Activated B cell treated with CpG ODN at 0.5 μM for 24 hours (primary cell): ENCODE results near the gene ZBTB44. TPM values are rescaled to one million over a fixed set of nuclear protein-coding genes. Genes with fewer than 3 reads are reported as not detected.
"Not testable (repeated sequence)": the region's sequence is repeated elsewhere in the genome, so short reads cannot be mapped to it uniquely, and the experiment has no call there.

Source experiments
- ATAC-seq: fragments of 200-7000 bp; cut with Tn5 transposase; one replicate; pipeline ENCODE4 v1.10.0; 2021; ENCODE audit warnings: low read depth, mild to moderate bottlenecking, moderate library complexity
- CTCF ChIA-PET: fragments of 350-600 bp; sonication (Branson Sonifier 250); formaldehyde crosslinking; loops from one replicate; lab custom pipeline; 2021; ENCODE audit warnings: antibody characterized with exemption; lab: Charles Lee
- POLR2A ChIA-PET: fragments of 350-600 bp; sonication (Branson Sonifier 250); formaldehyde crosslinking; loops from one replicate; lab custom pipeline; 2021; ENCODE audit warnings: antibody characterized with exemption; lab: Charles Lee
- DNase-seq: peaks from one replicate; pipeline ENCODE4 v3.0.0; 2022
- H3K27ac Mint-ChIP-seq: one replicate; pipeline ENCODE4 v1.8.0; 2020; ENCODE audit warnings: mixed read lengths
- H3K27me3 Mint-ChIP-seq: one replicate; pipeline ENCODE4 v1.8.0; 2021; ENCODE audit warnings: mixed read lengths
- H3K36me3 Mint-ChIP-seq: one replicate; pipeline ENCODE4 v1.8.0; 2021; ENCODE audit warnings: low read depth, mixed read lengths
- H3K4me1 Mint-ChIP-seq: one replicate; pipeline ENCODE4 v1.8.0; 2021; ENCODE audit warnings: mixed read lengths
- H3K4me3 Mint-ChIP-seq: one replicate; pipeline ENCODE4 v1.8.0; 2020; ENCODE audit warnings: mild to moderate bottlenecking, mixed read lengths
- H3K9me3 Mint-ChIP-seq: one replicate; pipeline ENCODE4 v1.8.0; 2020; ENCODE audit warnings: mixed read lengths
- intact Hi-C: fragments of 100-400 bp; cut with micrococcal nuclease; formaldehyde crosslinking; loops from one replicate; pipeline ENCODE4 v1.15.1; 2024
- total RNA-seq: library from RNA; stranded (reverse); gene quantifications from 2 replicates; pipeline ENCODE4 v1.2.3, GENCODE V29; 2022
- TF ChIP-seq, protein P1 (sequence below): fragments of 200-600 bp; IDR thresholded peaks from one replicate; pipeline ENCODE4 v1.8.0; 2022; ENCODE audit warnings: antibody characterized with exemption, mild to moderate bottlenecking

ZBTB44 gene
- total RNA-seq, 1 donor from 2014 or later, result 61.5 TPM

GRCh38 chr11:130198964-130199363 lies 115.8 kb downstream of the ZBTB44 start:
- intact Hi-C loops, result no loop called here

DNA sequence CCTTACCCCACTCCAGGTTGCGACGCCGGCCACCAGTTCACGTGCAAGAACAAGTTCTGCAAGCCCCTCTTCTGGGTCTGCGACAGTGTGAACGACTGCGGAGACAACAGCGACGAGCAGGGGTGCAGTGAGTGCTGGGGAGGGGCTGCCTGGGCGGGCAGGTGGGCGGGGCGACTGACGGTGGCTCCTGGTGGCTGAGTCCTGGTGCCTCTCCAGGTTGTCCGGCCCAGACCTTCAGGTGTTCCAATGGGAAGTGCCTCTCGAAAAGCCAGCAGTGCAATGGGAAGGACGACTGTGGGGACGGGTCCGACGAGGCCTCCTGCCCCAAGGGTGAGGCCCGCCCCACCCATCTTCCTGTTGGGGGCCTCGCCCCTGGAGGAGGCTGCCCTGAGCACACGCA lies 116.4 kb downstream of the ZBTB44 start:
- ChIA-PET POLR2A (no interaction called here), CTCF (no interaction called here)
- intact Hi-C loops, result no loop called here
- no peaks in the 10 kb centered on the region for H3K9me3 Mint-ChIP-seq
- H3K27ac Mint-ChIP-seq, result no peak overlapping the region
- TF ChIP-seq, protein P1, sequence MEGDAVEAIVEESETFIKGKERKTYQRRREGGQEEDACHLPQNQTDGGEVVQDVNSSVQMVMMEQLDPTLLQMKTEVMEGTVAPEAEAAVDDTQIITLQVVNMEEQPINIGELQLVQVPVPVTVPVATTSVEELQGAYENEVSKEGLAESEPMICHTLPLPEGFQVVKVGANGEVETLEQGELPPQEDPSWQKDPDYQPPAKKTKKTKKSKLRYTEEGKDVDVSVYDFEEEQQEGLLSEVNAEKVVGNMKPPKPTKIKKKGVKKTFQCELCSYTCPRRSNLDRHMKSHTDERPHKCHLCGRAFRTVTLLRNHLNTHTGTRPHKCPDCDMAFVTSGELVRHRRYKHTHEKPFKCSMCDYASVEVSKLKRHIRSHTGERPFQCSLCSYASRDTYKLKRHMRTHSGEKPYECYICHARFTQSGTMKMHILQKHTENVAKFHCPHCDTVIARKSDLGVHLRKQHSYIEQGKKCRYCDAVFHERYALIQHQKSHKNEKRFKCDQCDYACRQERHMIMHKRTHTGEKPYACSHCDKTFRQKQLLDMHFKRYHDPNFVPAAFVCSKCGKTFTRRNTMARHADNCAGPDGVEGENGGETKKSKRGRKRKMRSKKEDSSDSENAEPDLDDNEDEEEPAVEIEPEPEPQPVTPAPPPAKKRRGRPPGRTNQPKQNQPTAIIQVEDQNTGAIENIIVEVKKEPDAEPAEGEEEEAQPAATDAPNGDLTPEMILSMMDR, result no peak
- H3K4me3 Mint-ChIP-seq, result no peak overlapping the region
- no peak for ATAC-seq
- peaks cover 60% of the 10 kb centered on the region for H3K36me3 Mint-ChIP-seq
- no peak for DNase-seq
- H3K4me1 Mint-ChIP-seq, result peaks cover 21% of the 10 kb centered on the region
- no peaks in the 10 kb centered on the region for H3K27me3 Mint-ChIP-seq

More at GRCh38 chr11:130198964-130199363, 115.8 kb downstream of the ZBTB44 start:
- Mint-ChIP-seq H3K4me1 (peaks cover 27% of the 10 kb centered on the region), H3K27ac (no peak overlapping the region), H3K9me3 (no peaks in the 10 kb centered on the region), H3K4me3 (no peak overlapping the region), H3K36me3 (peaks cover 58% of the 10 kb centered on the region), H3K27me3 (no peaks in the 10 kb centered on the region)
- TF ChIP-seq, protein P1, result no peak
- POLR2A ChIA-PET, result no interaction called here
- CTCF ChIA-PET, result no interaction called here
- no peak for DNase-seq
- ATAC-seq, result no peak

GRCh38 chr11:130197386-130198035 lies 117.2 kb downstream of the ZBTB44 start:
- Mint-ChIP-seq H3K4me3 (no peak overlapping the region), H3K36me3 (peaks cover 63% of the 10 kb centered on the region), H3K27ac (no peak overlapping the region), H3K27me3 (no peaks in the 10 kb centered on the region), H3K4me1 (peaks cover 13% of the 10 kb centered on the region), H3K9me3 (no peaks in the 10 kb centered on the region)
- TF ChIP-seq, protein P1, result no peak
- intact Hi-C loops, result no loop called here
- no peak for DNase-seq
- no peak for ATAC-seq
- ChIA-PET CTCF (interaction anchor here (0.8 kb wide), 1 partner anchor 65 kb away, joined by 3 read pairs; no protein-coding TSS in a partner anchor), POLR2A (no interaction called here)

- ATAC-seq, result no peak
- Mint-ChIP-seq H3K4me1 (no peaks in the 10 kb centered on the region), H3K36me3 (peaks cover 58% of the 10 kb centered on the region), H3K4me3 (no peak overlapping the region), H3K9me3 (no peaks in the 10 kb centered on the region), H3K27ac (no peak overlapping the region), H3K27me3 (no peaks in the 10 kb centered on the region)
- intact Hi-C loops, result no loop called here
- DNase-seq, result no peak
- POLR2A ChIA-PET, result no interaction called here
- TF ChIP-seq, protein P1, result no peak
- CTCF ChIA-PET, result no interaction called here
These were observed 120.3 kb downstream of the ZBTB44 start for GRCh38 chr11:130194241-130195023.

GRCh38 chr11:130193551-130193950 lies 121.2 kb downstream of the ZBTB44 start:
- H3K4me3 Mint-ChIP-seq, H3K4me1 Mint-ChIP-seq, H3K9me3 Mint-ChIP-seq, H3K27me3 Mint-ChIP-seq, ATAC-seq, POLR2A ChIA-PET, H3K27ac Mint-ChIP-seq, DNase-seq, intact Hi-C loops: not testable (repeated sequence)
- H3K36me3 Mint-ChIP-seq, result peaks cover 52% of the 10 kb centered on the region
- CTCF ChIA-PET, result interaction anchor here (0.8 kb wide), 1 partner anchor 61 kb away, joined by 4 read pairs; no protein-coding TSS in a partner anchor
